ENCODE measurements around the gene ZBTB16. TPM values are rescaled to one million over a fixed set of nuclear protein-coding genes. Genes with fewer than 3 reads are reported as not detected.

ZBTB16 gene
- total RNA-seq, 1 donor from 2014 or later: 11.9 TPM

GRCh38 chr11:114187173-114187572, 127.7 kb downstream of the ZBTB16 start:
- H3K4me3 Mint-ChIP-seq: no peak overlapping the region
- peaks cover 49% of the 10 kb centered on the region for H3K27me3 Mint-ChIP-seq
- no peak for TF ChIP-seq CTCF (conservative IDR thresholded peaks at IDR 0.05)
- DNase-seq (ENCODE audit: extremely low spot score, unreplicated experiment): no peak
- peaks cover 12% of the 10 kb centered on the region for H3K36me3 Mint-ChIP-seq
- H3K4me1 Mint-ChIP-seq (ENCODE audit: unreplicated experiment): peaks cover 13% of the 10 kb centered on the region
- no peak overlapping the region for H3K27ac Mint-ChIP-seq
- H3K9me3 Mint-ChIP-seq: no peaks in the 10 kb centered on the region

GRCh38 chr11:114188851-114189570, 129.5 kb downstream of the ZBTB16 start:
- no peak for TF ChIP-seq CTCF (conservative IDR thresholded peaks at IDR 0.05)
- no peaks in the 10 kb centered on the region for H3K9me3 Mint-ChIP-seq
- H3K4me1 Mint-ChIP-seq (ENCODE audit: unreplicated experiment): peaks cover 10% of the 10 kb centered on the region

GRCh38 chr11:114190630-114191029, 131.1 kb downstream of the ZBTB16 start:
- no peak for DNase-seq (ENCODE audit: extremely low spot score, unreplicated experiment)

More at GRCh38 chr11:114188851-114189570, 129.5 kb downstream of the ZBTB16 start:
- peaks cover 38% of the 10 kb centered on the region for H3K27me3 Mint-ChIP-seq
- no peak overlapping the region for H3K4me3 Mint-ChIP-seq
- no peak for DNase-seq (ENCODE audit: extremely low spot score, unreplicated experiment)
- peaks cover 12% of the 10 kb centered on the region for H3K36me3 Mint-ChIP-seq
- H3K27ac Mint-ChIP-seq: no peak overlapping the region

GRCh38 chr11:114191893-114192292, 132.4 kb downstream of the ZBTB16 start:
- no peak overlapping the region for H3K4me3 Mint-ChIP-seq
- H3K9me3 Mint-ChIP-seq: no peaks in the 10 kb centered on the region
- no peak for TF ChIP-seq CTCF (conservative IDR thresholded peaks at IDR 0.05)
- H3K27ac Mint-ChIP-seq: no peak overlapping the region
- H3K27me3 Mint-ChIP-seq: peaks cover 25% of the 10 kb centered on the region
- peaks cover 30% of the 10 kb centered on the region for H3K4me1 Mint-ChIP-seq (ENCODE audit: unreplicated experiment)
- H3K36me3 Mint-ChIP-seq: peaks cover 8% of the 10 kb centered on the region
- DNase-seq (ENCODE audit: extremely low spot score, unreplicated experiment): no peak

More at GRCh38 chr11:114190630-114191029, 131.1 kb downstream of the ZBTB16 start:
- Mint-ChIP-seq H3K9me3 (no peaks in the 10 kb centered on the region), H3K4me3 (no peak overlapping the region), H3K27me3 (peaks cover 35% of the 10 kb centered on the region), H3K36me3 (peaks cover 8% of the 10 kb centered on the region), H3K27ac (no peak overlapping the region), H3K4me1 (ENCODE audit: unreplicated experiment) (peaks cover 25% of the 10 kb centered on the region)
- TF ChIP-seq CTCF (conservative IDR thresholded peaks at IDR 0.05): no peak

GRCh38 chr11:114192841-114193389, 133.4 kb downstream of the ZBTB16 start:
- Mint-ChIP-seq H3K27me3 (peaks cover 24% of the 10 kb centered on the region), H3K4me1 (ENCODE audit: unreplicated experiment) (peaks cover 37% of the 10 kb centered on the region), H3K4me3 (no peak overlapping the region), H3K36me3 (peaks cover 8% of the 10 kb centered on the region), H3K9me3 (no peaks in the 10 kb centered on the region), H3K27ac (no peak overlapping the region)
- TF ChIP-seq CTCF (conservative IDR thresholded peaks at IDR 0.05): no peak
- no peak for DNase-seq (ENCODE audit: extremely low spot score, unreplicated experiment)

Data from type B pancreatic cell (in vitro differentiated cells).